ENCODE results near the gene SLC25A1.

DNA sequence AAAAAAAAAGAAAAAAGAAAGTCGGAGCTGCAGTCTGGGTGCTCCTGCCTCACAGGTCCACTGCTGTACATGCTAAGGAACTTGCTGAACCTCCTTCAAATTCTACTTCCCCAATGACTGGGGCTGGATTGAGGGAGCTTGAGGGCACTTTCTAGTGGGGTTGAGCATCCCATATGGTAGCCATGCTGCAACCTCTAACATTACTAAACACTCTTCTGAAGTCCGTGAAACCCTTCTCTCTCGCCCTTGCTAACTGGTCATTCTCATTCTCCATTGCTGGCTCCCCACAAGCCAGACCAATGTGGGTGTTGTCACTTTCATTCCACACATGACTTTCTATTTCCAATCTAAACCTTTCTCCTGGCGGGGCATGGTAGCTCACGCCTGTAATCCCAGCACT is 35.3 kb downstream of the SLC25A1 start:
- TF ChIP-seq POLR2A (IDR thresholded peaks at IDR 0.05) = no peak
- TF ChIP-seq, protein P1, sequence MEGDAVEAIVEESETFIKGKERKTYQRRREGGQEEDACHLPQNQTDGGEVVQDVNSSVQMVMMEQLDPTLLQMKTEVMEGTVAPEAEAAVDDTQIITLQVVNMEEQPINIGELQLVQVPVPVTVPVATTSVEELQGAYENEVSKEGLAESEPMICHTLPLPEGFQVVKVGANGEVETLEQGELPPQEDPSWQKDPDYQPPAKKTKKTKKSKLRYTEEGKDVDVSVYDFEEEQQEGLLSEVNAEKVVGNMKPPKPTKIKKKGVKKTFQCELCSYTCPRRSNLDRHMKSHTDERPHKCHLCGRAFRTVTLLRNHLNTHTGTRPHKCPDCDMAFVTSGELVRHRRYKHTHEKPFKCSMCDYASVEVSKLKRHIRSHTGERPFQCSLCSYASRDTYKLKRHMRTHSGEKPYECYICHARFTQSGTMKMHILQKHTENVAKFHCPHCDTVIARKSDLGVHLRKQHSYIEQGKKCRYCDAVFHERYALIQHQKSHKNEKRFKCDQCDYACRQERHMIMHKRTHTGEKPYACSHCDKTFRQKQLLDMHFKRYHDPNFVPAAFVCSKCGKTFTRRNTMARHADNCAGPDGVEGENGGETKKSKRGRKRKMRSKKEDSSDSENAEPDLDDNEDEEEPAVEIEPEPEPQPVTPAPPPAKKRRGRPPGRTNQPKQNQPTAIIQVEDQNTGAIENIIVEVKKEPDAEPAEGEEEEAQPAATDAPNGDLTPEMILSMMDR (IDR thresholded peaks at IDR 0.05) = no peak
